GM18858 (cell line): ENCODE results near the gene LRRC27.

Experiments used
- ATAC-seq: cut with Tn5 transposase; IDR thresholded peaks from one replicate; pipeline ENCODE4 v1.9.1; 2021; ENCODE audit not compliant: unreplicated experiment

The LRRC27 gene

GRCh38 chr10:132399117-132400035 is 67.4 kb downstream of the LRRC27 start:
- ATAC-seq: no peak

DNA sequence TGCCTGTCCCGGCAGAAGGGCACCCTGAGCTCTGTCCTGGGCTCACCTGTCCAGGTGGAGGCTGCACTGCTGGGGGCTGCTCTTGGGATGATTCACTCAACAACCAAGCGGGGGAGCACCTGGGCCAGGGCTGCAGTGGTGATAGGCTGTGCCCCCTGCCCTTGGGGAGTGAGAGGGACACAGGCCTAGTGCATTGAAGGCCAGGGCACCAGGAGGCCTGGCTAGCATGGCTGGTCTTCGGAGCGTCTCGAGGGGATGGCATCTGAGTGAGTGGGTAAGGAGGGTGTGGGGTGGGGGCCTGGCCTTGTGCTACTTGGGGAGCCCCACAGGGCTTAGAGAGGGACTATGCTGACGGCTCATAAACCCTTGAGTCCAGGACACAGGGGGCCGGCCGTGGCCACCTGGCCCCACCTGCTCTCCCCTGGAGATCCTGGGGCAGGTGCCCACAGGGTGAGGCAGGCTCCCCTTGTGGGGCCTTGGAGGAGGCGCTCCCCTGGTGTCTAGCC is 68.1 kb downstream of the LRRC27 start:
- ATAC-seq: no peak

GRCh38 chr10:132400547-132401151 is 68.7 kb downstream of the LRRC27 start:
- ATAC-seq: no peak

GRCh38 chr10:132401401-132402118 is 69.6 kb downstream of the LRRC27 start:
- no peak for ATAC-seq

DNA sequence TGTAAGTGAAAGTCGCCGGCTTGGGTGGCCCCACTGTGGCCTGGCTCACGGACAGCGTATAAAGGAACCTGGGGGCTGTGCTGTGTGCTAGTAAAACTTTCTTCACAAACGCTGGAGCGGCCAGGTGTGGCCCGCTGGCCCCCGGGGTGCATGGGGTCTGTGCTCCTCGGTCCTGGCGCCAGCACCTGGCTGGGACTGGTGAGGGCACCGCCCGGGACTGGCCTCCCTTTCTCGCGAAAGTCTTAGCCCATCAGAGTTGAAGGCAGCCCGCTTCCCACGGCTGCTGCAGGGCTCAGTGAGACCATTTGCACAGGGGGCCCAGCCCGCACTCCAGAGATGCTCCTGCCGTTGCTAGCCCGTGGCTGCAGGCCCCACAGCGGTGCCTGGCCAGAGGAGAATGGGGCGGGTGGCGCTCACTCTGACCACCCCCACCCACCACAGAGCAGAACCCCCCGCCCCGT is 70.8 kb downstream of the LRRC27 start:
- ATAC-seq: no peak

GRCh38 chr10:132403511-132404168 is 71.6 kb downstream of the LRRC27 start:
- no peak for ATAC-seq

DNA sequence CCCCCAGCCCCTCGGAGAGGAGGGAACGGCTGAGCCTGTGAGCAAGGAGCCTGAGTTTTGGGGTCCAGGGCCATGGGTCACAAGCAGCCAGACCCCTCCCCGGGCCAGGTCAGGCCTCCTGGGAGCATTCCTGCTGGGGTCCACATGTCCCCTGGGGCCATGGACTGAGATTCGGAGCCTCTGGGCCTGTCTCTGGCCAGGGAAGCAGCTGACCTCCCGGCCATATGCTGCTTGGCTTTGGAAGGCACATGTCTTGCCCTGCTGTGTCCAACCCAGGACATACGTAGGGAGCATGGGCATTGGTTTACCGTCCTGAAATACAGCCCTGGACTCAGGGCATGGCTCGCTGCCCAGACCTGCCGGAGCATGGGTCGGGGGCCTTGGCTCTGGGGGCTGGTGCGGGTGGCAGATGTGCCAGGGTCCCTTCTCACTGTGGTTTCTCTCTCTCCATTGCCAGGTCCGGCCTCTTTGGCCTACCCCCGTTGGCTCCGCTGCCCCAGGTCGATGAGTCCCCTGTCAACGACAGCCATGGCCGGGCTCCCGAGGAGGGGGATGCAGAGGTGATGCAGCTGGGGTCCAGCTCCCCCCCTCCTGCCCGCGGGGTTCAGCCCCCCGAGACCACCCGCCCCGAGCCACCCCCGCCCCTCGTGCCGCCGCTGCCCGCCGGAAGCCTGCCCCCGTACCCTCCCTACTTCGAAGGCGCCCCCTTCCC is 72.3 kb downstream of the LRRC27 start:
- ATAC-seq: no peak

GRCh38 chr10:132404911-132405462 is 73.0 kb downstream of the LRRC27 start:
- ATAC-seq: no peak

DNA sequence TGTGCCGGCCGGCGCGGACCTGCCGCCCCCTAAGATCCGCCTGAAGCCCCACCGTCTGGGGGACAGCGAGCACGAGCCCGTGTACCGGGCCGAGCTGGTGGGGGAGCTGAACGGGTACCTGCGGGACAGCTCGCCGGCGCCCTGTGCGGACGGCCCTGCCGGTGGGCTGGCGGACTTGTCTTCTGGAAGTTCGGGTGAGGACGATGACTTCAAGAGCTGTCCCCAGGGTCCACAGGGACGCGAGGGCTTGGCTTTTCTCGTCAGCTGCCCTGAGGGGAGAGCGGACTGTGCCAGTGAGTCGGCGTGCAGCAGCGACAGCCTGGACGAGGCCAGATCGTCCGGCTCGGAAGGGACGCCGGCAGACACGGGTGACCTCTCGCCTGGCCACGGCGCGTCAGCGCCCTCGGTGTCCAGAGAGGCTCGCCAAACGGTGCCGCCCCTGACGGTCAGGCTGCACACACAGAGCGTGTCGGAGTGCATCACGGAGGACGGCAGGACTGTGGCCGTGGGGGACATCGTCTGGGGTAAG is 73.5 kb downstream of the LRRC27 start:
- ATAC-seq: no peak

GRCh38 chr10:132406181-132406580 is 74.2 kb downstream of the LRRC27 start:
- ATAC-seq: no peak

DNA sequence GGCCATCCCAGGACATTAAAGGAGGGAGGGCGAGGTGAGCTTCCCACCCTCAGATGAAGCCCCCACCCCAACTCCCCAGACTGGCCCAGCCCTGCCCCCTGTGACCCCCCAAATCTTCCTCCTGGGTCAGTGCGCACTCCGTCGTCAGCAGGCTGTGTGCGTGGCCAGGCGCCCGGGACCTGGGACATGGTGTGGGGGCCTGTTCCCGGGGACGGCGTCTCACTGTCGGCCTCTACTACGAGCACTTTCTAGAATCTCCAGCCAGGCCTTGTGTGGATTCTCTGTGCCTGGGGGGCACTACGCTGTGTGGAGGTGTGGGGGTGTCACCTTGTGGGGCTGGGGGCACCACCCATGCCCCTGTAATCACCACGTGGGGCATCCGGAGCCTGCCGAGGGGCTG is 74.8 kb downstream of the LRRC27 start:
- no peak for ATAC-seq

DNA sequence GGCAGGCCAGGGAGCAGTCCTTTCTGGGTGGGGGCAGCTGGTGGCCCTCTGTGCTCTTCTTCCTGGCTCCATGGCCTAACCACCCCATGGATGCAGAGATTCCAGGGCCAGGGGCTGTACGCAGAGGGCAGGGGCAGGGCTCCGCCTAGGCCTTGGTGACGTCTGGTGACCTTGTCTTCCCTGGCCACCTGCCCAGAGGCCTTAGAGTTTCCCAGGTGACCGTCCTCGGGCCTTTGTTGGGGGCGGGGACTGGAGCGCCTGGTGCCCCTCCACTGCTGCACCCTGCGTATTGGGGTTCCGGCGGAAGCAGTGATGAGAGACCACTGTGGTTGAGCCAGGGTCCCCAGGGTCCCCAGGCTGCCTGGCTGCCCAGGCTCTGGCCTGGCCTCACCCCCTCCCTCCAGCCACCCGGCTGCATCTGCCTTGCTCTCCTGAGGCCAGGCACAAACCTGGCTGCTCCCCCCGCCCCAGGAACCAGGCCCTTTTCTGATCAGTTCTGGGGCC is 75.3 kb downstream of the LRRC27 start:
- no peak for ATAC-seq

DNA sequence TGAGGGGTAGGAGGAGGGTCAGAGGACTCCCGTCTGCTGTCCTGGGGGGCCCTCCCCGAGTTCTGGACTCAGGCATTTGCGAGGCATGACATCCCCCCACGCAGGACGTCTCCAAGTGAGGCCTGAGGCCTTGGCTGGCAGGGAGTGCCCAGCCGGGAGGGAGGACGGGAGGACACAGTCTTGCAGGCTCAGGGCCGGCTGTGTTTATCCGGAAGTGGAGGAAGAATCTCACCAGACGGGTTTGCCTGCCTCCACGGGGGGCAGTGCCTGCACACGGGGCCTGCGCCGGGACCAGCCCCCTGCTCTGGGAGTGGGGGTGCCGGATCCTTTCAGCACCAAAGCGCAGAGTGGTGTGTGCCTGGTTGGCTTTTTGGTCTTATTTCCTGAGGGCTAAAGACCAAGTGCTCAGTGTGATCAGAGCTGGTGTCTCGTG is 75.9 kb downstream of the LRRC27 start:
- ATAC-seq: no peak

GRCh38 chr10:132408367-132408781 is 76.4 kb downstream of the LRRC27 start:
- ATAC-seq: no peak

GRCh38 chr10:132408823-132409666 is 77.1 kb downstream of the LRRC27 start:
- ATAC-seq: no peak

DNA sequence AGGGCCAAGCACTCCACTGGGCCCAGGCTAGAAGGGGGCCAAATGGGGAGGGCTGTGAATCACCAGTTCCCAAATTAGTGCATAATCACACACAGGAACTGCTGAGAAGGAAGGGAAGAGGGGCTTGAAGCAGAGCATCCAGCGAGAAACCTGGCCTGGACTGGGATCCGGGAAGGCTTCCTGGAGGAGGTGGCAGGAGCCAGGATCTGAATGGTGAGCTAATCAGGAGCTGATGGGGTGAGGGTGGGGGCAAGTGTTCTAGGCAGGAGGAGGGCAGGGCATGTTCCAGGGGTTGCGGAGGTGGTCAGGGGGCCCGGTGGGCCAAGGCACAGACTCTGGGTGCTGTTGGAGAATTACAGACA is 77.7 kb downstream of the LRRC27 start:
- ATAC-seq: no peak

- ATAC-seq: no peak
Measured at GRCh38 chr10:132410056-132410778, 78.2 kb downstream of the LRRC27 start.
